Measurements from ENCODE around the gene PCSK1. TPM values are rescaled to one million over a fixed set of nuclear protein-coding genes. Genes with fewer than 3 reads are reported as not detected.

The PCSK1 gene
- polyA plus RNA-seq (2012; ENCODE audit: insufficient read depth, insufficient read length) = not detected

GRCh38 chr5:96433066-96433447 is at the start of gene PCSK1:
PCSK1 (minus strand) TSS chr5:96433248; CDS start chr5:96433042, 206 bp downstream.
- no peak for DNase-seq (ENCODE audit: low read depth, low spot score)
- H3K4me3 ChIP-seq (ENCODE audit: low read length) = no peak within 1 kb of the TSS

- no peak for DNase-seq (ENCODE audit: low read depth, low spot score)
Observed at GRCh38 chr5:96481867-96482266, 48.8 kb upstream of the PCSK1 start.

GRCh38 chr5:96481009-96481786 is 48.1 kb upstream of the PCSK1 start:
- no peak overlapping the region for H3K4me3 ChIP-seq (ENCODE audit: low read length)
- DNase-seq (ENCODE audit: low read depth, low spot score) = no peak

More at GRCh38 chr5:96481867-96482266, 48.8 kb upstream of the PCSK1 start:
- no peak overlapping the region for H3K4me3 ChIP-seq (ENCODE audit: low read length)

- DNase-seq (ENCODE audit: low read depth, low spot score) = no peak
- no peak overlapping the region for H3K4me3 ChIP-seq (ENCODE audit: low read length)
Observed at GRCh38 chr5:96478983-96479382, 45.9 kb upstream of the PCSK1 start.

GRCh38 chr5:96476654-96477053 is 43.6 kb upstream of the PCSK1 start:
- no peak overlapping the region for H3K4me3 ChIP-seq (ENCODE audit: low read length)
- no peak for DNase-seq (ENCODE audit: low read depth, low spot score)

- H3K4me3 ChIP-seq (ENCODE audit: low read length) = no peak overlapping the region
- no peak for DNase-seq (ENCODE audit: low read depth, low spot score)
Observed at GRCh38 chr5:96474073-96474472, 41.0 kb upstream of the PCSK1 start.

GRCh38 chr5:96473155-96473554 is 40.1 kb upstream of the PCSK1 start:
- H3K4me3 ChIP-seq (ENCODE audit: low read length) = no peak overlapping the region

GRCh38 chr5:96470785-96471184 is 37.7 kb upstream of the PCSK1 start:
- H3K4me3 ChIP-seq (ENCODE audit: low read length) = no peak overlapping the region
- DNase-seq (ENCODE audit: low read depth, low spot score) = no peak

More at GRCh38 chr5:96473155-96473554, 40.1 kb upstream of the PCSK1 start:
- DNase-seq (ENCODE audit: low read depth, low spot score) = no peak

- DNase-seq (ENCODE audit: low read depth, low spot score) = no peak
- no peak overlapping the region for H3K4me3 ChIP-seq (ENCODE audit: low read length)
Observed at GRCh38 chr5:96468956-96469355, 35.9 kb upstream of the PCSK1 start.

- no peak for DNase-seq (ENCODE audit: low read depth, low spot score)
- no peak overlapping the region for H3K4me3 ChIP-seq (ENCODE audit: low read length)
Observed at GRCh38 chr5:96463091-96463490, 30.0 kb upstream of the PCSK1 start.

- no peak for DNase-seq (ENCODE audit: low read depth, low spot score)
- H3K4me3 ChIP-seq (ENCODE audit: low read length) = no peak overlapping the region
Observed at GRCh38 chr5:96459313-96460121, 26.5 kb upstream of the PCSK1 start.

GRCh38 chr5:96458176-96458575 is 25.1 kb upstream of the PCSK1 start:
- no peak for DNase-seq (ENCODE audit: low read depth, low spot score)
- H3K4me3 ChIP-seq (ENCODE audit: low read length) = no peak overlapping the region

- H3K4me3 ChIP-seq (ENCODE audit: low read length) = no peak overlapping the region
Observed at GRCh38 chr5:96455789-96456188, 22.7 kb upstream of the PCSK1 start.

GRCh38 chr5:96453394-96453793 is 20.3 kb upstream of the PCSK1 start:
- DNase-seq (ENCODE audit: low read depth, low spot score) = no peak
- H3K4me3 ChIP-seq (ENCODE audit: low read length) = no peak overlapping the region

More at GRCh38 chr5:96455789-96456188, 22.7 kb upstream of the PCSK1 start:
- no peak for DNase-seq (ENCODE audit: low read depth, low spot score)

- H3K4me3 ChIP-seq (ENCODE audit: low read length) = no peak overlapping the region
- no peak for DNase-seq (ENCODE audit: low read depth, low spot score)
Observed at GRCh38 chr5:96447949-96448348, 14.9 kb upstream of the PCSK1 start.

GRCh38 chr5:96440185-96440538 is 7.1 kb upstream of the PCSK1 start:
- DNase-seq (ENCODE audit: low read depth, low spot score) = no peak
- no peak overlapping the region for H3K4me3 ChIP-seq (ENCODE audit: low read length)

GRCh38 chr5:96439477-96440184 is 6.6 kb upstream of the PCSK1 start:
- DNase-seq (ENCODE audit: low read depth, low spot score) = no peak
- no peak overlapping the region for H3K4me3 ChIP-seq (ENCODE audit: low read length)

- peak; percentile 44 for DNase-seq (ENCODE audit: low read depth, low spot score)
- H3K4me3 ChIP-seq (ENCODE audit: low read length) = no peak overlapping the region
Observed at GRCh38 chr5:96434201-96434645, 1.2 kb upstream of the PCSK1 start.

GRCh38 chr5:96432216-96433065 is 607 bp downstream of the PCSK1 start:
- DNase-seq (ENCODE audit: low read depth, low spot score) = no peak
- no peak overlapping the region for H3K4me3 ChIP-seq (ENCODE audit: low read length)

All from Jurkat, Clone E6-1 (cell line).